ENCODE data around the gene NUP50.

The NUP50 gene

GRCh38 chr22:45194686-45195085 is 31.0 kb downstream of the NUP50 start:
- TF ChIP-seq REST (IDR thresholded peaks at IDR 0.05; ENCODE audit: insufficient read depth in 1 of 2, low read depth in 2 of 2, low read length in 2 of 2) (no peak), TAF1 (IDR thresholded peaks at IDR 0.05; ENCODE audit: borderline replicate concordance, insufficient read depth, low read length) (no peak), FOXP2 (optimal IDR thresholded peaks at IDR 0.05; ENCODE audit: borderline replicate concordance, extremely low read depth, extremely low read length, insufficient read depth) (no peak), POLR2AphosphoS5 (IDR thresholded peaks at IDR 0.05; ENCODE audit: low read depth, low read length) (no peak), SIN3A (IDR thresholded peaks at IDR 0.05; ENCODE audit: borderline replicate concordance, insufficient read depth, low read length) (no peak)

GRCh38 chr22:45195616-45196015 is 31.9 kb downstream of the NUP50 start:
- TF ChIP-seq REST (IDR thresholded peaks at IDR 0.05; ENCODE audit: insufficient read depth in 1 of 2, low read depth in 2 of 2, low read length in 2 of 2) (no peak), POLR2AphosphoS5 (IDR thresholded peaks at IDR 0.05; ENCODE audit: low read depth, low read length) (no peak), TAF1 (IDR thresholded peaks at IDR 0.05; ENCODE audit: borderline replicate concordance, insufficient read depth, low read length) (no peak), FOXP2 (optimal IDR thresholded peaks at IDR 0.05; ENCODE audit: borderline replicate concordance, extremely low read depth, extremely low read length, insufficient read depth) (no peak), SIN3A (IDR thresholded peaks at IDR 0.05; ENCODE audit: borderline replicate concordance, insufficient read depth, low read length) (no peak)

DNA sequence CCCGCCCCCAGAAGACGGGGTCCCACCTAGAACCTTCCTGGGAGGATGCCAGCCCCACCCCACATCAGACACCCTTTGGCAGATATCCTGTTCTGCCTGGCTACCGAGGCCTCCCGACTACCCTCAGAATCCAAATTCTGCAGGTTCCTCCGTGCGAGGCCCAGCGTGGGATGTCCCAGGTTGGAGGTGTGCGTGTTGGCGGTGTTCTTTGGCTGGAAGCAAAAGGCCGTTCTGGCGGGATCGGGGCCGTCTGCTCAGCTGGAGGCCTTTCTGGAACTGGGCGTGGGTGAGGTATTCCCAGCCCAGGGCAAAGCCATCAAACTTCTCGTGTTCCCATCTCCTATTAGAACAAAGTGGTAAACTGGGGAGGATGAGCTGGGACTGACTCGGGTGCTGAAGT is 32.6 kb downstream of the NUP50 start:
- TF ChIP-seq REST (IDR thresholded peaks at IDR 0.05; ENCODE audit: insufficient read depth in 1 of 2, low read depth in 2 of 2, low read length in 2 of 2) (no peak), SIN3A (IDR thresholded peaks at IDR 0.05; ENCODE audit: borderline replicate concordance, insufficient read depth, low read length) (no peak), POLR2AphosphoS5 (IDR thresholded peaks at IDR 0.05; ENCODE audit: low read depth, low read length) (no peak), FOXP2 (optimal IDR thresholded peaks at IDR 0.05; ENCODE audit: borderline replicate concordance, extremely low read depth, extremely low read length, insufficient read depth) (no peak), TAF1 (IDR thresholded peaks at IDR 0.05; ENCODE audit: borderline replicate concordance, insufficient read depth, low read length) (no peak)

GRCh38 chr22:45196926-45197605 is 33.3 kb downstream of the NUP50 start:
- TF ChIP-seq SIN3A (IDR thresholded peaks at IDR 0.05; ENCODE audit: borderline replicate concordance, insufficient read depth, low read length): no peak

DNA sequence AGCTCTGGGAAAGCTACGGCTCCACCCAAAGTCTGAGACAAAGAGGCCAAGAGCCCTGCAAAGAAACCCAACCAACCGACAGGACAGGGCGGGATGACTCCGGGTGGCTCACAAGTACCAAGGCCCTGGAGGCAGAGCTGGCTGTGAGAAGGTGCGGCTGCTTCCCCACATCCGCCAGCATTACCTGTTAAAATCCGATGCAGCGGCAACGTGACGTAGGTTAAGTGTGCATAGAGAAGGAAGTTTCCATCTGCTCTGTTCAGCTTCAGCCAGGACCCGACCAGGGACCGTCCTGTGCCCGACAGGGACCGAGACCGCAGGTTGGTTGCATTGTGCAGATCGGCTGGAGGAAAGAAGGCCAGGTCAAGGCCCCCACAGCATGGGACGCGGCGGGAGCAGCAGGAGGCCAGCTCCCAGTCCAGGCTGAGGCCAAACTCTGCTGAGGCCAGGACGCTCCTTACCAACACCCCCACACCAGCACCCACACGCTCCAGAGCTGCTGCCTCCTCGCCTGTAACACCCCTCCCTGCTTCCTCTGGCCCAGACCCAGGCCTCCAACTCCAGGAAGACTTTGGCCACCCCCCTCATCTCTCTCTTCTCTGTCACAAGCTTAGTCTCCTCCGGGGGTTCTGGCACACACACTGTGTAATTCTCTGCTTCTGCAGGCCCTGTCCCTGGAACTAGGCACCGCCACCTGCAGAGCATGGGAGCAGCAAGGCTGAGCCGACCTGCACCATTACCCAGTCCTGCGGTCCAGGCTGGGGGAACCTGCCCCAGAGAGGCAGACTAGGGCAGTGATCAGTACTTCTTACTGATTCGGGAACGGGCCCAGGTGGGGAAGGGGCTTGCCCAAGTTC is 34.1 kb downstream of the NUP50 start:
- TF ChIP-seq REST (IDR thresholded peaks at IDR 0.05; ENCODE audit: insufficient read depth in 1 of 2, low read depth in 2 of 2, low read length in 2 of 2) (no peak), FOXP2 (optimal IDR thresholded peaks at IDR 0.05; ENCODE audit: borderline replicate concordance, extremely low read depth, extremely low read length, insufficient read depth) (no peak), TAF1 (IDR thresholded peaks at IDR 0.05; ENCODE audit: borderline replicate concordance, insufficient read depth, low read length) (no peak), SIN3A (IDR thresholded peaks at IDR 0.05; ENCODE audit: borderline replicate concordance, insufficient read depth, low read length) (no peak), POLR2AphosphoS5 (IDR thresholded peaks at IDR 0.05; ENCODE audit: low read depth, low read length) (no peak)
